Hepatocyte (in vitro differentiated cells): Measurements from ENCODE around the gene PNKP. TPM values are rescaled to one million over a fixed set of nuclear protein-coding genes. Genes with fewer than 3 reads are reported as not detected.

Source experiments
- DNase-seq: peaks from one replicate; pipeline ENCODE4 v3.0.0-alpha.2; 2016; ENCODE audit warnings: low spot score
- H2AFZ ChIP-seq: fragments of 200-600 bp; sonication (generic); 2 replicates; pipeline ENCODE4 v1.6.0; 2016; ENCODE audit warnings: antibody characterized with exemption, mild to moderate bottlenecking
- H3K27ac ChIP-seq: fragments of 200-600 bp; sonication (generic); 2 replicates; pipeline ENCODE4 v1.5.1; 2016; ENCODE audit warnings: mild to moderate bottlenecking
- H3K27me3 ChIP-seq: fragments of 200-600 bp; sonication (generic); 2 replicates; pipeline ENCODE4 v1.6.1; 2016
- H3K36me3 ChIP-seq: fragments of 200-600 bp; sonication (generic); replicated peaks from 2 replicates; pipeline ENCODE4 v1.5.1; 2016; ENCODE audit warnings: low read depth; ENCODE audit not compliant: insufficient read depth
- H3K4me1 ChIP-seq: fragments of 200-600 bp; sonication (generic); 2 replicates; pipeline ENCODE4 v1.5.1; 2016; ENCODE audit warnings: mild to moderate bottlenecking, moderate library complexity; ENCODE audit not compliant: insufficient read depth
- H3K4me2 ChIP-seq: fragments of 200-600 bp; sonication (generic); 2 replicates; pipeline ENCODE4 v1.6.0; 2016
- H3K4me3 ChIP-seq: fragments of 200-600 bp; sonication (generic); 2 replicates; pipeline ENCODE4 v1.5.1; 2016; ENCODE audit warnings: mild to moderate bottlenecking
- H3K79me2 ChIP-seq: fragments of 200-600 bp; sonication (generic); 2 replicates; pipeline ENCODE4 v1.6.0; 2017; ENCODE audit warnings: mild to moderate bottlenecking
- H3K9me2 ChIP-seq: fragments of 200-600 bp; sonication (generic); replicated peaks from 2 replicates; pipeline ENCODE4 v1.6.0; 2017; ENCODE audit warnings: mild to moderate bottlenecking; ENCODE audit not compliant: insufficient read depth
- H3K9me3 ChIP-seq: fragments of 200-600 bp; sonication (generic); 2 replicates; pipeline ENCODE4 v1.5.1; 2016; ENCODE audit warnings: low read depth, mild to moderate bottlenecking
- H4K20me1 ChIP-seq: fragments of 200-600 bp; sonication (generic); 2 replicates; pipeline ENCODE4 v1.6.0; 2016; ENCODE audit warnings: mild to moderate bottlenecking; ENCODE audit not compliant: insufficient read depth, poor library complexity, severe bottlenecking
- EZH2 ChIP-seq: fragments of 200-600 bp; sonication (generic); IDR thresholded peaks from 2 replicates; pipeline ENCODE4 v1.6.1; 2016; ENCODE audit warnings: antibody characterized with exemption, mild to moderate bottlenecking, borderline replicate concordance
- EZH2phosphoT487 ChIP-seq: fragments of 200-600 bp; sonication (generic); IDR thresholded peaks from one replicate; pipeline ENCODE4 v1.6.1; 2018; ENCODE audit warnings: antibody characterized with exemption, mild to moderate bottlenecking, low read depth, moderate library complexity; ENCODE audit not compliant: unreplicated experiment, severe bottlenecking
- WGBS: methylation state at CpG from one replicate; pipeline ENCODE4 v1.1.6; 2016; ENCODE audit warnings: low lambda C conversion rate; ENCODE audit errors: missing lambda C conversion rate; 5-methylcytosine and 5-hydroxymethylcytosine counted together
- polyA plus RNA-seq: library from polyadenylated mRNA; unstranded; fragments of >200 nt; fragmentation: Nextera tagmentation; extraction: Ambion mirVana; gene quantifications from 2 replicates; pipeline ENCODE4 v1.2.1, GENCODE V29; 2016
- total RNA-seq: library from RNA; depleted of rRNA; stranded (reverse); fragments of >200 nt; gene quantifications from 2 replicates; pipeline ENCODE4 v1.2.3, GENCODE V29; 2014
- TF ChIP-seq, protein P1 (sequence below): fragments of 200-600 bp; sonication (generic); IDR thresholded peaks from 2 replicates; pipeline ENCODE4 v1.5.1; 2016; ENCODE audit warnings: antibody characterized with exemption, mild to moderate bottlenecking; ENCODE audit not compliant: poor library complexity

The PNKP gene
- total and polyA plus RNA-seq, 2 experiments from 2014 or later: 27.0 to 68.6 TPM

DNA sequence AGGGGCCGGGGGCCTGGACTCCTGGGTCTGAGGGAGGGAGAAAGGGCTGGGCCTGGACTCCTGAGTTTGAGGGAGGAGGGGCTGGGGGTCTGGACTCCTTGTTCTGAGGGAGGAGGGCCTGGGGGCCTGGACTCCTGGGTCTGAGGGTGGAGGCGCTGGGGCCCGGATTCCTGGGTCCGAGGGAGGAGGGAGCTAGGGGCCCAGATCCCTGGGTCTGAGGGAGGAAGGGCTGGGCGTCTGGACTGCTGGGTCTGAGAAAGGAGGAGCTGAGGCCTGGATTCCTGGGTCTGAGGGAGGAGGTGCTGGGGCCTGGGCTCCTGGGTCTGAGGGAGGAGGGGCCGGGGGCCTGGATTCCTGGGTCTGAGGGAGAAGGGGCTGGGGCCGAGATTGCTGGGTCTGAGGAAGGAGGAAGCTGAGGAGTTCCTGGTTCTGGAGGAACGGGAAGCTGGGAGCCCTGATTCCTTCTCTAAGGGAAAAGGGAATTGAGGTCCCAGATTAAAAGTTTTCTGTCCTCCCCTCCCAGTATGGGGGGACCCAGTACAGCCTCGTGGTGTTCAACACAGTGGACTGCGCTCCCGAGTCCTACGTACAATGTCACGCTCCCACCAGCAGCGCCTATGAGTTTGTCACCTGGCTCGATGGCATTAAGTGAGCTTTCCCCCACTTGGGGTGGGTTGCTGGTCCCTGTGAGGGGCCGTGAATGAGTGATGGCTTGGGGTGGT, 48.6 kb downstream of the PNKP start:
- no peaks in the 10 kb centered on the region for H3K27me3 ChIP-seq
- 46% methylated on average over 11 of the region's 16 CpGs for WGBS
- H3K36me3 ChIP-seq: no peaks in the 10 kb centered on the region
- peak overlapping the region; percentile 66 for H3K4me3 ChIP-seq
- TF ChIP-seq, protein P1, sequence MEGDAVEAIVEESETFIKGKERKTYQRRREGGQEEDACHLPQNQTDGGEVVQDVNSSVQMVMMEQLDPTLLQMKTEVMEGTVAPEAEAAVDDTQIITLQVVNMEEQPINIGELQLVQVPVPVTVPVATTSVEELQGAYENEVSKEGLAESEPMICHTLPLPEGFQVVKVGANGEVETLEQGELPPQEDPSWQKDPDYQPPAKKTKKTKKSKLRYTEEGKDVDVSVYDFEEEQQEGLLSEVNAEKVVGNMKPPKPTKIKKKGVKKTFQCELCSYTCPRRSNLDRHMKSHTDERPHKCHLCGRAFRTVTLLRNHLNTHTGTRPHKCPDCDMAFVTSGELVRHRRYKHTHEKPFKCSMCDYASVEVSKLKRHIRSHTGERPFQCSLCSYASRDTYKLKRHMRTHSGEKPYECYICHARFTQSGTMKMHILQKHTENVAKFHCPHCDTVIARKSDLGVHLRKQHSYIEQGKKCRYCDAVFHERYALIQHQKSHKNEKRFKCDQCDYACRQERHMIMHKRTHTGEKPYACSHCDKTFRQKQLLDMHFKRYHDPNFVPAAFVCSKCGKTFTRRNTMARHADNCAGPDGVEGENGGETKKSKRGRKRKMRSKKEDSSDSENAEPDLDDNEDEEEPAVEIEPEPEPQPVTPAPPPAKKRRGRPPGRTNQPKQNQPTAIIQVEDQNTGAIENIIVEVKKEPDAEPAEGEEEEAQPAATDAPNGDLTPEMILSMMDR: no peak
- no peak for TF ChIP-seq EZH2
- TF ChIP-seq EZH2phosphoT487: no peak
- DNase-seq: peak; percentile 67
- peak overlapping the region; percentile 97 for H3K27ac ChIP-seq
- H3K9me2 ChIP-seq: no peaks in the 10 kb centered on the region
- H2AFZ ChIP-seq: peak overlapping the region; percentile 85
- H3K9me3 ChIP-seq: no peaks in the 10 kb centered on the region
- peaks cover 19% of the 10 kb centered on the region for H3K4me1 ChIP-seq
- peak overlapping the region; percentile 73 for H3K4me2 ChIP-seq
- H3K79me2 ChIP-seq: peaks cover 52% of the 10 kb centered on the region
- H4K20me1 ChIP-seq: peaks cover 9% of the 10 kb centered on the region

DNA sequence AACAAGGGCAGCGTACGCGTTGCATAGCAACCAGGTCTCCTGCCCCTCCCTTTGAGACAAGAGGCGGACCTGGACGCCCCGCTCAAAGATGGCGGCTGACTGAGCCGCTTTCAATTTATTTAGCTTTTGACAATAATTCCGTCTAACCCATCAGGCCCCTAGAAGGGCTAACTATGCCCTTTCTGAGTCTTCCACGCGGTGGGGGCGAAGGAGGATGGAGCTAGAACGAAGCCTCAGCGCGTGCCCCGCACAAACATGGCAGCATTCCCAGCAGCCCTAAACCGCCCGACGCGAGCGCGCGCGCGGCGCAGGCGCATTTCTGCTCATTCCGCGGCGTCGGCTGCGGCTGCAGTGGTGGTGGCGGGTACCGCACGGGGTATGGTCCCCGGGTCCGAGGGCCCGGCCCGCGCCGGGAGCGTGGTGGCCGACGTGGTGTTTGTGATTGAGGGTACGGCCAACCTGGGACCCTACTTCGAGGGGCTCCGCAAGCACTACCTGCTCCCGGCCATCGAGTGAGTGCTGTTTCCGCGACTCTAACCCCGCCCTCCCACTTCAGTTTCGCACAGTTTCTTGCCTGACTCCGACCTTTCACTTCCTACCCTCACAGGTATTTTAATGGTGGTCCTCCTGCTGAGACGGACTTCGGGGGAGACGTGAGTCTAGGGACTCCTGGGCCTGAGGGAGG, 49.3 kb downstream of the PNKP start, which contains the start of gene MED25:
Gene MED25, plus strand, starts transcription at position 326 of the 685 bp plus-strand sequence. Its CDS starts 53 bp downstream, at position 379.
- Histone ChIP-seq H3K4me2 (peak within 1 kb of the TSS; percentile 73), H3K27ac (peak within 1 kb of the TSS; percentile 97), H3K36me3 (no peaks in the 10 kb centered on the region), H3K79me2 (peaks cover 45% of the 10 kb centered on the region), H2AFZ (peak within 1 kb of the TSS; percentile 85), H3K9me3 (no peaks in the 10 kb centered on the region), H3K9me2 (no peaks in the 10 kb centered on the region), H4K20me1 (peaks cover 3% of the 10 kb centered on the region), H3K27me3 (no peaks in the 10 kb centered on the region), H3K4me3 (peak within 1 kb of the TSS; percentile 66), H3K4me1 (peaks cover 19% of the 10 kb centered on the region)
- TF ChIP-seq, protein P1: no peak
- 1% methylated on average over 55 of the region's 57 CpGs for WGBS
- peak; percentile 92 for DNase-seq

DNA sequence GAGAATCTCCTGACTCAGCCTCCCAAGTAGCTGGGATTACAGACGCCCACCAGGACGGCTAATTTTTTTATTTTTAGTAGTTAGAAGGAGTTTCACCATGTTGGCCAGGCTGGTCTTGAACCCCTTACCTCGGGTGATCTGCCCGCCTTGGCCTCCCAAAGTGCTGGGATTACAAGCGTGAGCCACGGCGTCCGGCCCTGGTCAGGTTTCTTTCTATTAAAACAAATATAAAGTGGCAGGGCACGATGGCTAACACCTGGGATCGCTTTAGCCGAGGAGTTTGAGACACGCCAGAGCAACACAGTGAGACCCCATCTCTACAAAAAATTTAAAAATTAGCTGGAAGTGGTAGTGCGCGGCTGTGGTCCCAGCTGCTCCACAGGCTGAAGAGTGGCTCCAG, 50.8 kb downstream of the PNKP start:
- Histone ChIP-seq H3K27ac (peak overlapping the region; percentile 71), H3K9me3 (no peaks in the 10 kb centered on the region), H3K4me2 (peak overlapping the region; percentile 73), H3K9me2 (no peaks in the 10 kb centered on the region), H2AFZ (peak overlapping the region; percentile 0), H3K79me2 (peaks cover 31% of the 10 kb centered on the region), H3K36me3 (no peaks in the 10 kb centered on the region), H3K4me3 (no peak overlapping the region), H3K4me1 (peaks cover 19% of the 10 kb centered on the region), H4K20me1 (no peaks in the 10 kb centered on the region), H3K27me3 (no peaks in the 10 kb centered on the region)
- 72% methylated on average over 14 of the region's 14 CpGs for WGBS
- no peak for DNase-seq
- TF ChIP-seq, protein P1: no peak
- TF ChIP-seq EZH2phosphoT487 (no peak), EZH2 (no peak)
